Measurements from ENCODE around the gene GPR160.

DNA sequence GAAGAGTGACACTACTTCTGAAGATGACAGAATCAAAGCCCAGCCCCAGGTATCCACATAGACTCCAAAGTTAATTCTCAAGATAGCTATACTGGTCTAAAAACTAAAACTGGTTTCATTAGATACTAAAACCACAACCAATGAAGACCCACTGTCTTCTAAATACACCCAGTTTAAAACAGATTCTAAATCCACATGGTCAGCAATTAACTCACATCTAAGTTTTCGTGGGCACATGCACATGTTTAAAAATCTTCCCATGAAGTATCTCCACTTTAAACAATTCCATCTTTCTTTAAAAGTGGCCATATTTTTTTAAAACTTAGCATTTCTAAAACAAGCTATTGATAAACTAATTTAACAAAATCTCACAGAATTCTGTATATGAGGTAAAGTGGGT is 63.1 kb downstream of the GPR160 start:
- TF ChIP-seq, protein P1, sequence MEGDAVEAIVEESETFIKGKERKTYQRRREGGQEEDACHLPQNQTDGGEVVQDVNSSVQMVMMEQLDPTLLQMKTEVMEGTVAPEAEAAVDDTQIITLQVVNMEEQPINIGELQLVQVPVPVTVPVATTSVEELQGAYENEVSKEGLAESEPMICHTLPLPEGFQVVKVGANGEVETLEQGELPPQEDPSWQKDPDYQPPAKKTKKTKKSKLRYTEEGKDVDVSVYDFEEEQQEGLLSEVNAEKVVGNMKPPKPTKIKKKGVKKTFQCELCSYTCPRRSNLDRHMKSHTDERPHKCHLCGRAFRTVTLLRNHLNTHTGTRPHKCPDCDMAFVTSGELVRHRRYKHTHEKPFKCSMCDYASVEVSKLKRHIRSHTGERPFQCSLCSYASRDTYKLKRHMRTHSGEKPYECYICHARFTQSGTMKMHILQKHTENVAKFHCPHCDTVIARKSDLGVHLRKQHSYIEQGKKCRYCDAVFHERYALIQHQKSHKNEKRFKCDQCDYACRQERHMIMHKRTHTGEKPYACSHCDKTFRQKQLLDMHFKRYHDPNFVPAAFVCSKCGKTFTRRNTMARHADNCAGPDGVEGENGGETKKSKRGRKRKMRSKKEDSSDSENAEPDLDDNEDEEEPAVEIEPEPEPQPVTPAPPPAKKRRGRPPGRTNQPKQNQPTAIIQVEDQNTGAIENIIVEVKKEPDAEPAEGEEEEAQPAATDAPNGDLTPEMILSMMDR (IDR thresholded peaks at IDR 0.05) = no peak
- TF ChIP-seq EP300 (IDR thresholded peaks at IDR 0.05; ENCODE audit: low read depth) (no peak), POLR2AphosphoS5 (IDR thresholded peaks at IDR 0.05) (no peak), POLR2A (IDR thresholded peaks at IDR 0.05) (no peak)

Data from transverse colon (tissue), 4 donors.